ENCODE results near the gene CYTIP.
A peak's percentile ranks its signal among the peaks of the same experiment; 100 is the strongest.

CYTIP gene

DNA sequence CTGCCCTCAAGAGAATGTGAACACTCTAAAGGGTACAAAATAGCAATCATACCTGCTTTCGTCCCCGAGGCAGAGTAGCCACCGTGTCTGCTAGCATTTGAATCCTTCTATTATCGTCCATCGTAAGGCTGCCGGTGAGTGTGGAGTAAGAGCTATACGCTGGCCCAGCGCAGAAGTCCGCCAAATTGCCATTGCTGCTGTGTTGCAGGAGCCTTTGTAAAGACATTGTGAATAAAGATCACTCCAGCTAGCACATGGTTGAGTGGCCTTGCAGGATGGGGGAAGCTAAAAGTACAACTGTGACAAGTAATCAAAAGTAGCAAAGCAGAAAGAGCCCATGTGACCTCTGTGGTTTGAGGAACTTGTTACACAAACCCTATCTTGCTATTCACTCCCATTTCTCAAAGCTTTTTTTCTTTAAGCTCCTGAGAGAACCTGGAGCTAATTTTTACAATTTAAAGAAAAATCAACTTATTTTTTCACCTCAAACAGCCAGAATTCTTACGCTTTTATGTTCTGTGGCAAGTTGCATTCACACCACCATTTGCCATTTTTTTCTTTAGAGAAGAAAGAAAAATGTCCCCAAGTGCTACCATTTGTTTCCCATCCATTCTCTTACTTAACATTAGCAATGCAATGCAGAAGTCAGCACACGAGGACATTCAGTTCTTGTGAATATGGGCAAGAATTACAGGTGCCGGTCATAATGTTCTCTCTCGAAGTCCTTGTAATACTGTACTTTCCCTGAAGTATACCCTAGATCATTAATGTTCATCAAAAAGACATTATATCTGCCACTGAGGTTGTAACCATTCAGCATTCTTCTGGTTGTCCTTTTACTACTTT lies at the start of gene CYTIP:
Gene CYTIP, minus strand, starts transcription at position 295 of the 846 bp plus-strand sequence. Its CDS starts 69 bp downstream, at position 226.
- no peak for DNase-seq

- peak; percentile 66 for DNase-seq
Measured at GRCh38 chr2:157492189-157492773, 48.4 kb upstream of the CYTIP start.

GRCh38 chr2:157489983-157490382 lies 46.1 kb upstream of the CYTIP start:
- no peak for DNase-seq

DNA sequence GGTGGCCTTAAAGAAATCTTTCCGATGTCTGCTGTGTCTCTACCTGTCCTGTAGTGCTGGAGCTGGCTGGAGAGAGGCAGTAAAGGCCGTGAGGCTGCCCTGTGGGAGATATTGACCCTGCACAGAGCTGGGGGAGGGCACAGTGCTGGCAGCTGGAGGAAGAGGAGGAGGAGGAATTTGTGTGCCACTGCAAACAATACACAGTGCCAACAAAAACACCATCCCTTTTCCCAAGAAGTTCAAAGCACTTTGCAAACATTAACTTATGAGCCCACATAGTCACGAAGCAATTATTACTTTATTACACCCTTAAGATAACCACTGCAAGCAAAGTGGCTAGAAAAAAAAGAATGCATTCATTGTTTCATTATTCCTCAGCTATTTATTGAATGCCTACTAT lies 45.0 kb upstream of the CYTIP start:
- DNase-seq: no peak

- no peak for DNase-seq
Measured at GRCh38 chr2:157487747-157488146, 43.9 kb upstream of the CYTIP start.

- no peak for DNase-seq
Measured at GRCh38 chr2:157487271-157487610, 43.4 kb upstream of the CYTIP start.

DNA sequence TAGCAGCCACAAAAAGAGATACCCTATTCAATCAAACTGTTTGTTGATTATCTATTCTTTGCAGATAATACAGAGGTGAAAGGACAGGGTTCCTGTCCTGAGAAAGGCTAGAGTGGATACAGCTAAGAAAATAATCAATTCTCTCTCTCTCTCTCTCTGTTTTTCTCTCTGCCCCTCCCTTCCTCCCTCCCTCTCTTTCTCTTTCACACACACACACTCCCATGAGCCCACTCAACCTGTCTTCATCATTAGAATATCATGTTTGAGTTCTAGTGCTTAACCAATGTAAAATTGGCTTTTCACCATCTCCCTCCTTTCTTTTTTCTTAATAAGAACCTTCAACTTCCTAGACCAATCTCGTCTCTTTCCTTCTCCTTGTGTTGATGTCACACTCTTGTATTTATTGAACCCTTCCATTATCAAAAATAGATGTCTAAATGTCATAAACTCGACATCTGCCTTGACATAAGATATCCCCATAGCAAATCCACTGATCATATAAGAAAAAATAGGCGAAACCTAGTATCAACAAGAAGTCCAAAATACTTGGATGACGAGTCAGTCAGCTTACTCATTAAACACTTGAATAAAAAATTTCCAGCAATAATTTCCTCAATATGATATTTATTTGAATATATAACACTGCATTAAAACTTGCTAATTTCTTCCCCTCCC lies 42.8 kb upstream of the CYTIP start:
- DNase-seq: peak; percentile 69

DNA sequence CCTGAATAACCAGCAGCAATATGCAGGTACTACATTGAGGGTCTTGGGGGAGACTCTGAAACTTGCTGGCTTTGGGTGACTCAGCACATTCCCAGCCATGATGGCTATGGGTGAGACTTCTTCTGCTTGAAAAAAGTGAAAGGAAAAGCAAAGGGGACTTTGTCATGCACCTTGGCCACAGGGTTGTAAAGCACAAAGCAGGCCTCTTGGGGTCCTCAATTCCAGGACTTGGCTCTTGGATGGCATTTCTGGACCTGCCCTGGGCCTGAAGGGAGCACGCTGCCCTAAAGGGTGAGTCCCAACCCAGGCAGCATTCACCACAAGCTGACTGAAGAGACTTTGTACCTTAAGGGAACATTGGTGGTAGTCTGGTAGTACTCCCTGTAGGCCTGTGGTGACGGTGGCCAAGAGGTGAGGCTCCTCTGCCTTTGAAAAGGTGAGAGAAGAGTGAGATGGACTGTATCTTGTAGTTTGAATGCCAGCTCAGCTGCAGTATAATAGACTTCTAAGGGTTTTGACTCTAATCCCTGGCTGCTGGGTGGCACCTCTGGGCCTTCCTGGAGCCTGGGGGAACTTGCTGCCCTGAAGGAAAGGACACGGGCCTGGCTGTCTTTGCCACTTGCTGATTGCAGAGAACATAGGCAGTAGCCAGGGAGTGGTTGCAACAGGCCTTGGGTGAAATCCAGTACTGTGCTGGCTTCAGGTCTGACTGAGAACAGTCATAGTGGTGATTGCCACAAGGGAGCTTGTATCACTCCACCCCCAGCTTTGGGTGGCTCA lies 36.5 kb upstream of the CYTIP start:
- DNase-seq: peak; percentile 20

- no peak for DNase-seq
Measured at GRCh38 chr2:157479081-157480027, 35.5 kb upstream of the CYTIP start.

- no peak for DNase-seq
Measured at GRCh38 chr2:157477919-157478318, 34.0 kb upstream of the CYTIP start.

DNA sequence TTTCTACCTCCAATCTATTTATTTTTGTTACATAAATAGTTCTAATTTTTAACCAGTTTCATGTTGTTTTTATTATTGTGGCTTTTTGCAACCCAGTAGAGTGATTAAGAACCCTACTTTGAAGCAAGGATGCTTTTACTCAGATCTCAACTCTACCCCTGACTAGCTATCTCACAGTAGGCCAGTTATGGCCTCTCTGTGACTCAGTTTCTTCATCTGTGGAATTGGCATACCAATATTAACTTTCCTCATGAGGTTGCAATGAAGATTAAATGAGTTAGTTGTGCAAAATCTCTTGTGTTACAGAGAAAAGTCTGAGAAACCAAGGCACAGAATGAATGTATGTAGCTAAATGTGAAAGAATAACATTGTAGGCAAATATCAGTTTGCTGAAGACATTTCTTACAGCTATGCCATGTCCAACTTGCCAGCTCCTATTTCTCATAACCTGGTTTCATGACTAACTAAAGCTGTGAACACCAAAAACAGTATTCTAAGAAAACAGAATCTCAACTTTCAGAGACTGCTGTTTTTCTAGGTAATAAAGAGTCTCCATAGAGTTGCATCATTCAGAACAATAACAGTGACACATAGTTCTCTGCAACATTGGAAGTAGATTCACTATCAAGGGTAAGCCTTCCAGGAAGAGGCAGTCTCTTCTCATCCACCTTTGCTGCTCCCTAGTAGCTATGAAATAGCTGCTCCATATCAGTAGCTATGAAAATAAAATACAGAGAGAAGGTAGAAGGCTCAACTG lies 33.2 kb upstream of the CYTIP start:
- peak; percentile 17 for DNase-seq

DNA sequence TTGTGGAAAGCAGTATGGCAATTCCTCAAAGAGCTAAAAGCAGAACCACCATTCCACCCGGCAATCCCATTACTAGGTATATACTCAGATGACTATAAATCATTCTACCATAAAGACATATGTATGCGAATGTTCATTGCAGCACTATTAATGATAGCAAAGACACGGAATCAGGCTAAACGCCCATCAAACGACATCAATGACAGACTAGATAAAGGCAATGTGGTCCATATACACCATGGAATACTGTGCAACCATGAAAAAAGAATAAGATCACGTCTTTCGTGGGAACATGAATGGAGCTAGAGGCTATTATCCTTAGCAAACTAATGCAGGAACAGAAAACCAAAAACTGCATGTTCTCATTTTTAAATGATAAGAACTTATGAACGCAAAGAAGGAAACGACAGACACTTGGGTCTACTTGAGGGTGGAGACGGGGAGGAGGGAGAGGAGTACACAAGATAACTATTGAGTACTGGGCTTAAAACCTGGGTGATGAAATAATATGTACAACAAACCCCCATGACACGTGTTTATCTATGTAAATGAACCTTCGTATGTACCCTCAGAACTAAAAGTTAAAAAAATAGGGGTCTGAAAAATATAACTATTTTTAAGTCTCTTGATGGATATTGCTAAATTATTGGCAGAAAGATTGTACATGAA lies 32.0 kb upstream of the CYTIP start:
- no peak for DNase-seq

GRCh38 chr2:157473581-157473980 lies 29.7 kb upstream of the CYTIP start:
- peak; percentile 26 for DNase-seq

DNA sequence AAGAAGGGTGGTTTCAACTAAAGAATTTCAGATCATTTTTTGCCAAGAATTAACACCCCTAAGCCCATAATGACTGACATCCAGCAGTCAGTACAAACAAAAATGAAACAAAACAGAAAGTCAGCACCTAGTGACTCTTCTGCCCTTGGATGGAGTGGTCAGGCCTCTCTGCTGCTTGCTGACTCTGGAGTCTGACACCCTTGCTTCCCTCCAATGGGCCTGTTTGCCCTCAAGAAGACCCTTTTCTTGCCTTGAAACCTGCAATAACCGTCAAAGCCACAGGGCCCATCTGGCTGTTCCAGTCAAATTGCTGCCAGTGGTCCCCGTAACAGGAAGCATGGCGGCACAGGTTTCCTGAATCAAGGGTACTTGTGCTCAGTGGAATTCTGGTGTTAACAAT lies 27.2 kb upstream of the CYTIP start:
- no peak for DNase-seq

DNA sequence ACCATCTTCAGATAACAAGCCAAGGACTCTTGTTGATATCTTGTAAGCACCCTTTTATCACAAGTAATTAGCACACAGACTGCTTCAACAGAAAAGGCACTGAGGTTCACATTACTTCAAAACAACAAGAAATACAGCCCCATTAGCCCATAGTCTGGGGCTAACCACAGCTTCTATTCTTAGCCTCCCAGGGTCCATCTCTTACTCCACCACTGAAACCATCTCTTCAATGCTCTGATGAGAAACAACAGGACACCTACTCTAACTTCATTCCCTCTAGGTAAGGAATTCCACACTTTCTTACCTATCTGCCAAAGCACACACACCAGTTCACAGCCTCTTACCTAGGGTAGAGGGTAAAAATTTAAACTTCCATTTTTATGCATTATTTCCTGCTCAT lies 26.4 kb upstream of the CYTIP start:
- no peak for DNase-seq

GRCh38 chr2:157469726-157470125 lies 25.8 kb upstream of the CYTIP start:
- no peak for DNase-seq

DNA sequence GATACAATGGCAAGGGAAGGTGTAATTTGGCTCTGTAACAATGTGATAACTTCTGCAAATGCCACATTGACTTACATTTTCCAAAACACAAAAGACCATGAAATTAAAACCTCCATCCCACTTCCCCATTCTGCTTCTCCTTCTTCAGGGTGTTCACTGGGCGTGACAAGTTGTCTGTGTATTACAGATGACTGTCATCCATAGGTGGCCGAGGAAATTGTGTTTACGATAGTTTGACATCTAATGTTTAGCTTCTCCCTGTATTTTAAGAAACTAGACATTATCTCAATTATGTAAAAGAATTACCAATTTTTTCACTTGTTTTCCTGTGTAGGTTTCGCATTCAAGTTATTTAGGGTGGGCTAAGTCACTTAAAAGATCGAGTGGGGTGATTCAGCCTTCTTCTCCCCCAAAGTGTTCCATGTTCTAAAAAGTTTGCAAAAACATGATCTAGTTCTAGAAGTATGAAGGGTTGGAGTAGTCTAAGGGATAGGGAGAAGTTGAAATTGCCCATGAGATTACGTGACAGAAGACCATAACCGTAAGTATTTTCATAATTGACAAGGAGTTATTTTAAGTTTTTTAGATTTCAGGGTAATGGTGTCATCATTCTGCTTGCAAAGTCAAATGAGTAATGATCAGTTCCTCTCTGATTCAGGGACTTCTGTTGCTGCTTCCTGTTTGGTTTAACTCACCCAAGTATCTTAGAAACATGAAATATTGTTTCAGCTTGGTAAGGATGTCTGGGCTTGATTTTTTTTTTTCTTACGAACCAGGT lies 25.2 kb upstream of the CYTIP start:
- DNase-seq: peak; percentile 92

- DNase-seq: no peak
Measured at GRCh38 chr2:157466764-157467163, 22.9 kb upstream of the CYTIP start.

GRCh38 chr2:157465554-157465953 lies 21.7 kb upstream of the CYTIP start:
- no peak for DNase-seq

DNA sequence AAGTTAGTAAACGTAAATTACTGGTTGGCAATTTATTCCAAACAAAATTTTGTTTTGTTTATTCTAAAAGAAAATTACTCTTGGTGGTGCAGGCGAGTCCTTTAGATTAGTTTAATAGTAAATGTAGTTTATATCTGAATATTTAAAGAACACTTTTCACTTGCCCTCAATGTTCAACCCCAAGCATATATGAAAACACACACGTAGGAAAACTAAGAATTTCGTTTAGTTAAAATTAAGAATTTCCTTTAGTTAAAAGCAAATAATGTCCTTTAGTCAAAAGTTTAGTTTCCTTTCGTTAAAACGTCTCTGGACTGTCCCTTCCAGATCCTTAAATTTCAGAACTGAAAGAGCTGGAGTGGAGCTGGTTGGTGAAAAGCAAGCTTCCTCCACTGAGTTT lies 19.1 kb upstream of the CYTIP start:
- DNase-seq: no peak
